DMS79 treated with DMSO at 0.1 percent for 48 hours (cell line): ENCODE measurements around the gene JADE1.

ENCODE experiments used
- DNase-seq: peaks from one replicate; lab custom pipeline; 2025; lab: John Stamatoyannopoulos, UW

The JADE1 gene

GRCh38 chr4:128844931-128845330 is 35.4 kb downstream of the JADE1 start:
- no peak for DNase-seq

GRCh38 chr4:128846063-128846462 is 36.6 kb downstream of the JADE1 start:
- DNase-seq: no peak

GRCh38 chr4:128847082-128847724 is 37.7 kb downstream of the JADE1 start:
- DNase-seq: no peak

GRCh38 chr4:128848461-128848860 is 39.0 kb downstream of the JADE1 start:
- DNase-seq: no peak

- DNase-seq: no peak
Observed at GRCh38 chr4:128850252-128850651, 40.8 kb downstream of the JADE1 start.

GRCh38 chr4:128853741-128854140 is 44.2 kb downstream of the JADE1 start:
- DNase-seq: no peak

- DNase-seq: no peak
Observed at GRCh38 chr4:128854433-128854832, 44.9 kb downstream of the JADE1 start.

GRCh38 chr4:128855621-128856020 is 46.1 kb downstream of the JADE1 start:
- no peak for DNase-seq

- no peak for DNase-seq
Observed at GRCh38 chr4:128856246-128856645, 46.7 kb downstream of the JADE1 start.

GRCh38 chr4:128858879-128859671 is 49.6 kb downstream of the JADE1 start:
- no peak for DNase-seq

- no peak for DNase-seq
Observed at GRCh38 chr4:128859887-128860677, 50.6 kb downstream of the JADE1 start.

GRCh38 chr4:128861856-128862518 is 52.5 kb downstream of the JADE1 start:
- no peak for DNase-seq

- no peak for DNase-seq
Observed at GRCh38 chr4:128862608-128863311, 53.3 kb downstream of the JADE1 start.

GRCh38 chr4:128863312-128864075 is 54.0 kb downstream of the JADE1 start:
- no peak for DNase-seq

GRCh38 chr4:128865132-128865531 is 55.6 kb downstream of the JADE1 start:
- DNase-seq: no peak

- no peak for DNase-seq
Observed at GRCh38 chr4:128866269-128866668, 56.8 kb downstream of the JADE1 start.

- no peak for DNase-seq
Observed at GRCh38 chr4:128866691-128867090, 57.2 kb downstream of the JADE1 start.

GRCh38 chr4:128868758-128869157 is 59.3 kb downstream of the JADE1 start:
- DNase-seq: no peak

GRCh38 chr4:128869776-128870509 is 60.4 kb downstream of the JADE1 start:
- DNase-seq: no peak

GRCh38 chr4:128871948-128872347 is 62.4 kb downstream of the JADE1 start:
- no peak for DNase-seq
